Prostate gland (tissue), 2 donors: ENCODE measurements around the gene CCDC134. TPM values are rescaled to one million over a fixed set of nuclear protein-coding genes. Genes with fewer than 3 reads are reported as not detected.

Source experiments
- DNase-seq: peaks from one replicate; pipeline ENCODE4 v3.0.0-alpha.2; 2019; ENCODE audit warnings: low spot score
- H3K27ac ChIP-seq, 2 donors: fragments of 200-600 bp; sonication (generic); 2 replicates each; pipeline ENCODE4 v1.5.1; 2017 to 2019
- H3K27me3 ChIP-seq: fragments of 200-600 bp; sonication (generic); replicated peaks from 2 replicates; pipeline ENCODE4 v1.5.1; 2019; ENCODE audit not compliant: insufficient read depth
- H3K36me3 ChIP-seq, 2 donors: fragments of 200-600 bp; sonication (generic); 1 replicate in 1 of 2; 2 replicates in 1 of 2; pipeline versions ENCODE4 v1.5.1 to v1.8.1; 2017 to 2019
- H3K4me1 ChIP-seq: fragments of 200-600 bp; sonication (generic); replicated peaks from 2 replicates; pipeline ENCODE4 v1.5.1; 2019
- H3K4me3 ChIP-seq, 2 donors: fragments of 200-600 bp; sonication (generic); 2 replicates each; pipeline ENCODE4 v1.5.1; 2017 to 2019
- H3K9me3 ChIP-seq: fragments of 200-600 bp; sonication (generic); 2 replicates; pipeline ENCODE4 v1.5.1; 2017
- POLR2A ChIP-seq: fragments of 450-650 bp; IDR thresholded peaks from one replicate; pipeline ENCODE4 v1.6.1; 2016; ENCODE audit warnings: antibody characterized with exemption, mild to moderate bottlenecking
- POLR2AphosphoS5 ChIP-seq: sonication (generic); formaldehyde crosslinking; IDR thresholded peaks from one replicate; pipeline ENCODE4 v1.6.1; 2017; ENCODE audit warnings: antibody characterized with exemption
- WGBS: methylation state at CpG from one replicate; pipeline ENCODE4 v1.1.5; 2018; 5-methylcytosine and 5-hydroxymethylcytosine counted together
- intact Hi-C: fragments of 100-400 bp; cut with DNase I; formaldehyde crosslinking; loops from one replicate; pipeline ENCODE4 v1.14.2; 2022
- total RNA-seq, 2 donors: library from RNA; depleted of rRNA; stranded (reverse); fragments of >200 nt; gene quantifications; one replicate each; pipeline ENCODE4 v1.1.0, GENCODE V29; 2016
- TF ChIP-seq, protein P1 (sequence below), 4 experiments: fragments of 200-600 bp in 2 of 4; fragments of 450-650 bp in 2 of 4; sonication (generic) in 2 of 4; IDR thresholded peaks; 1 replicate in 3 of 4; 2 replicates in 1 of 4; pipeline ENCODE4 v1.5.1; 2016 to 2019; ENCODE audit warnings: antibody characterized with exemption in 4 of 4, mild to moderate bottlenecking in 2 of 4, moderate library complexity in 2 of 4

Gene CCDC134
- total RNA-seq, 2 donors from 2014 or later: 12.0 to 20.7 TPM

DNA sequence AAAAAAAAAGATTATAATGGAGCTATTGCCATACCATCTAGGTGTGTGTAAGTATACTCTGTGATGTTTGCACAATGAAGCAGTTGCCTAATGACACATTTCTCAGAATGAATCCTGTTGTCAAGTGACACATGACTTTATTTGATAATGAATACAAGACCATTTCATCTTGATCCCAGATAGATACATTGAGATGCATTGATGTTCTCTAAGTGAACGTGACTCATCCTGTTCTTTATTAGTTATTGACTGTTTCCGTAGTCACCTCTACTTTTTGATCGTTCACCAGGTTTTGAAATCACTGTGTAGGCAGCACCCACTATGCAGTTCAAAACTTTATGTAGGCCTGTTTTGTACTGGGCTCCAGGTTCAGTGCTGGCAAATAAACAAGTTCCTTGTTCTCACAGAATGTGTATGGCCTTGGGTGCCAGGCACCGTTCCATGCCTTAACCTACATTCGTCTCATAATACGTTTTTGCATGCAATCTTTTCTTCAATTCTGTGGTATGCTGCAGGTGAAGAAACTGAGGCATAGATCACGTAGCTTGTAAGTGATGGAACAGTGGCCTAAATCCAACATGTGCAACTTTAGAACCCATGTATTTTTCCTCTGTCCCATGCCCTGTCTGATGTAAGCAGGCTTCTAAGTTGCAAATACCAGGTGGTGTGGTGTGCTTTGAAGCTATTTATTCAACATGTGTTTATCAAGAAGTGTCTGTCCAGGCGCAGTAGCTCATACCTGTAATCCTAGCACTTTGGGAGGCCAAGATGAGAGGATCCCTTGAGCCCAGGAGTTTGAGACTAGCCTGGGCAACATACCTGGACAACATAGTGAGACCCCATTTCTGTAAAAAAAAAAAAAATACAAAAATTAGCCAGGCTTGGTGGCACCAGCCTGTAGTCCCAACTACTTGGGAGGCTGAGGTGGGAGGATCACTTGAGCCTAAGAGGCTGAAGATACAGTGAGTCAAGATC, 42.8 kb downstream of the CCDC134 start:
- Histone ChIP-seq H3K27me3 (no peaks in the 10 kb centered on the region), H3K9me3 (no peaks in the 10 kb centered on the region), H3K4me1 (peaks cover 21% of the 10 kb centered on the region), H3K27ac (peak overlapping the region; percentile 67 to 84), H3K36me3 (no peaks in the 10 kb centered on the region), H3K4me3 (no peak overlapping the region)
- WGBS: 79% methylated on average over 8 of the region's 8 CpGs
- intact Hi-C loops: no loop called here
- DNase-seq: no peak
- TF ChIP-seq, protein P1, sequence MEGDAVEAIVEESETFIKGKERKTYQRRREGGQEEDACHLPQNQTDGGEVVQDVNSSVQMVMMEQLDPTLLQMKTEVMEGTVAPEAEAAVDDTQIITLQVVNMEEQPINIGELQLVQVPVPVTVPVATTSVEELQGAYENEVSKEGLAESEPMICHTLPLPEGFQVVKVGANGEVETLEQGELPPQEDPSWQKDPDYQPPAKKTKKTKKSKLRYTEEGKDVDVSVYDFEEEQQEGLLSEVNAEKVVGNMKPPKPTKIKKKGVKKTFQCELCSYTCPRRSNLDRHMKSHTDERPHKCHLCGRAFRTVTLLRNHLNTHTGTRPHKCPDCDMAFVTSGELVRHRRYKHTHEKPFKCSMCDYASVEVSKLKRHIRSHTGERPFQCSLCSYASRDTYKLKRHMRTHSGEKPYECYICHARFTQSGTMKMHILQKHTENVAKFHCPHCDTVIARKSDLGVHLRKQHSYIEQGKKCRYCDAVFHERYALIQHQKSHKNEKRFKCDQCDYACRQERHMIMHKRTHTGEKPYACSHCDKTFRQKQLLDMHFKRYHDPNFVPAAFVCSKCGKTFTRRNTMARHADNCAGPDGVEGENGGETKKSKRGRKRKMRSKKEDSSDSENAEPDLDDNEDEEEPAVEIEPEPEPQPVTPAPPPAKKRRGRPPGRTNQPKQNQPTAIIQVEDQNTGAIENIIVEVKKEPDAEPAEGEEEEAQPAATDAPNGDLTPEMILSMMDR (IDR thresholded peaks at IDR 0.05): no peak
- TF ChIP-seq POLR2AphosphoS5: peak; percentile 29

DNA sequence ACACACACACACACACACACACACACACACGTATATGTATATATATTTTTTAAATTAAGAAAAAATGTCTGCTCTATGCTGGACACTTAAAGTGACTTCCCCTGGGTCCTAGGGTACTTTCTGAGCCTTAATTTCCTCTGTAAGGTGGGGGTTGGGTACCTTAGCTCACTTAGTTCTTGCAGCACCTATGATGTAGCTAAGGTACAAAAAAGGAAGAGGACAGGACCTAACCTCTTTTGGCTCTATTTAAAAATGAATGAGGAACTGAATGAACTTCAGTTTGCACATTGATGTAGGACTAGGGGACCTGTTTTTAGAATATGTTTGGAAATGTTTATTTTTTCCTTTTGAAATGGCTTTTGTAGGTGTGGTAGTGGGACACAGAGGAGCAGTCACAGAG, 43.6 kb downstream of the CCDC134 start:
- Histone ChIP-seq H3K4me3 (no peak overlapping the region), H3K9me3 (no peaks in the 10 kb centered on the region), H3K4me1 (peaks cover 21% of the 10 kb centered on the region), H3K27ac (peak overlapping the region; percentile 67 to 84), H3K36me3 (no peaks in the 10 kb centered on the region), H3K27me3 (no peaks in the 10 kb centered on the region)
- intact Hi-C loops: no loop called here
- 48% methylated on average over 1 of the region's 1 CpG for WGBS
- DNase-seq: no peak
- TF ChIP-seq POLR2AphosphoS5 (no peak), POLR2A (no peak)
- TF ChIP-seq, protein P1 (IDR thresholded peaks at IDR 0.05): no peak

DNA sequence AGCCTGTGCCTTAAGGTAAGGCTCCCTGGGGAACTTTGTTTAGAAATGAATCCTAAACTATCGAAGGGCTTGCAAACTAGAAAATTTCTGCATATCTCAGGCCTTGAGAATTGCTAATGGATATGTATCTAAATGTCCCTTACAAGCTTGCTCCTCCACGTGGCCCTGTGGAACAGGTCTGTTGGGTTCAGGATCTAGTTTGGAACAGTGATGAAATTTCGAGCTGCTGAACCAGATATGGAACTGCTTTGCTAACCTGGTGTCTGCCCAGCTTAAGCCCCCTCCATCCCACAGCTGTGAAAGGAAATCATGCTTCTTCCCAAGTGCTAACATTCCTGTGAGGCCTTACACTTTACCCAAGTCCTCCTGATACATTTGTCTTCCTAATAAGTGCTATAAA, 44.0 kb downstream of the CCDC134 start:
- intact Hi-C loops: no loop called here
- H3K27ac ChIP-seq: peak overlapping the region; percentile 67 to 84
- H3K4me1 ChIP-seq: peaks cover 21% of the 10 kb centered on the region
- H3K27me3 ChIP-seq: no peaks in the 10 kb centered on the region
- no peak overlapping the region for H3K4me3 ChIP-seq
- no peaks in the 10 kb centered on the region for H3K9me3 ChIP-seq
- WGBS: 50% methylated on average over 3 of the region's 3 CpGs
- TF ChIP-seq, protein P1 (IDR thresholded peaks at IDR 0.05): no peak
- no peak for TF ChIP-seq POLR2A
- TF ChIP-seq POLR2AphosphoS5: peak; percentile 89
- DNase-seq: peak; percentile 88
- H3K36me3 ChIP-seq: no peaks in the 10 kb centered on the region

DNA sequence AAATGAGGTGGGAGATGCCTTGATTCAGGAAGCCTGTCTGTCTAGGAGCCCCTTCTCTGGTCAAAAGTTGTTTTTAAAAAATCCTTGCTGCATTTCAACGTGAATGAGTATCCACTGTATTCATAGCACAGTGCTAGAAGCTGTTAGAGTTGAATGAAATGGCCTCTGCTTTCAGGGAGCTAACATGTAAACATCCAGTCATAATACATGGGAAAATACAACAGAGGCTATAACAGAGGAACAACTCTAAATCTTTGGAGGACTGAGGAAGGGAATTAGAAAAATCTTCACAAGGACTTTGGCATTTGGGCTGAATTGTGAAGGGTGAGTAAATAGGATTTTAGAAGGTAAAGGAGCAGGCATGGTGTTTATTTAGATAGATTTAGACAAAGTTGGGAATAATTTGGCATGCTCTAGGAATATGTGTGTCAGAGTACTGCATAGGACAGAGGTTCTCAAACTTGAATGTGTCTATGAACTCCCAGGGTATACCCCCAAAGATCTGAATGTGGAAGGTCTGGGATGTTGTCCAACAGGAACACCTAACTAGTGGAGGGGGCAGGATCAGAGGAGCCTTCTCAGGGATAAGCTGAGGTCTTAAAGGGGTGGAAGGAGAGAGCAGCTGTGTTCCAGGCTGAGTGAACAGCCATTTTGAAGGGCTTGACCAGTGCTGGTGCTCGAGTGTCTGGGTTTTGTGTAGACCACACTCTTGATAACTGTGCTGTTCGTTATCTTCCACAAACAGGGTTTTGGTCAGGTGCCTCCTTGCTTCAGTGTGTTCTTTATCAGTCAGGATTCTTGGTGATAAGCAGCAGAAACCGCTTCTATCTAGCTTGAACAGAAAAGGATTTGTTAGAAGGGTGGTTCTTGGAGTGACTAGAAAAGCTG, 45.1 kb downstream of the CCDC134 start:
- Histone ChIP-seq H3K4me1 (peaks cover 20% of the 10 kb centered on the region), H3K27ac (peak overlapping the region; percentile 67 to 84), H3K36me3 (no peaks in the 10 kb centered on the region), H3K27me3 (no peaks in the 10 kb centered on the region), H3K4me3 (no peak overlapping the region), H3K9me3 (no peaks in the 10 kb centered on the region)
- TF ChIP-seq, protein P1 (IDR thresholded peaks at IDR 0.05): no peak
- TF ChIP-seq POLR2AphosphoS5 (no peak), POLR2A (no peak)
- intact Hi-C loops: no loop called here
- DNase-seq: no peak
- WGBS: 63% methylated on average over 4 of the region's 4 CpGs
